HS-5 (cell line): ENCODE data around the gene RAB17.

ENCODE experiments used
- DNase-seq: peaks from one replicate; pipeline ENCODE4 v3.0.0-alpha.2; 2012; ENCODE audit warnings: low read depth

The RAB17 gene

GRCh38 chr2:237576974-237577373 lies 13.6 kb downstream of the RAB17 start:
- DNase-seq, result no peak

GRCh38 chr2:237575869-237576862 lies 14.4 kb downstream of the RAB17 start:
- no peak for DNase-seq

- no peak for DNase-seq
Measured at GRCh38 chr2:237574894-237575868, 15.4 kb downstream of the RAB17 start.

GRCh38 chr2:237574467-237574866 lies 16.1 kb downstream of the RAB17 start:
- DNase-seq, result no peak

GRCh38 chr2:237573721-237574415 lies 16.7 kb downstream of the RAB17 start:
- no peak for DNase-seq

DNA sequence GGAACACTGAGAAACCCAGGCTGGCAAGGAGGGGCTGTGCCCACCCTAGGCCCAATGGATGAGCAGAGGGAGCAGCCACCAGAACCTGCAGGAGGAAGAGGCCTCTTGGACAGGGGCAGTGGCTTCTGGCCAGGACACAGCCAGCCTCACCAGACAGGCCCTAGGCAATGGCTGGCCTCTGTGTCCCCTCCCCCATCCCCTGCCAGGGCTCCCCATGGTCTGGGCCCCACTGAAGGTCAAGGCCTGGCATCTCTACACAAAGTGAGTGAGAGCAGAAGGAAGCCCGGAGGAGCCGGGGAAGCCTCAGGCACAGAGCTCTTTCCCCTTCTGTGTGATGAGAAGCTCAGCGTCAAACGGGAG lies 17.8 kb downstream of the RAB17 start:
- DNase-seq, result no peak

- peak; percentile 63 for DNase-seq
Measured at GRCh38 chr2:237572021-237572741, 18.4 kb downstream of the RAB17 start.

DNA sequence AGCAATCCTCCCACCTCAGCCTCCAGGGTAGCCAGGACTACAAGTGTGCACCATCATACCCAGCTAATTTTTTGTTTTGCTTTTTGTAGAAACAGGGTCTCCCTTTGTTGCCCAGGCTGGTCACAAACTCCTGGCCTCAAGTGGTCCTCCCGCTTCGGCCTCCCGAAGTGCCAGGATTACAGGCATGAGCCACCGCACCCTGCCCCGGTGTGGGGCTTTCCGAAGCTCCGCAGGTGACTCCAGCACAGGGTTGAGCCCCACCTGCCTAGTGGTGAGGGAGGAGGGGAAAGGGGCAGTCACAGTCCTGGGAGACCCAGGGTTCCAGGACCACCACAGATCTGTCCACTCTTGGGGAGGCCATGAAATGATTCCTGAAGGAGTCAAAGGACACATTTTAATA lies 19.0 kb downstream of the RAB17 start:
- DNase-seq, result no peak

DNA sequence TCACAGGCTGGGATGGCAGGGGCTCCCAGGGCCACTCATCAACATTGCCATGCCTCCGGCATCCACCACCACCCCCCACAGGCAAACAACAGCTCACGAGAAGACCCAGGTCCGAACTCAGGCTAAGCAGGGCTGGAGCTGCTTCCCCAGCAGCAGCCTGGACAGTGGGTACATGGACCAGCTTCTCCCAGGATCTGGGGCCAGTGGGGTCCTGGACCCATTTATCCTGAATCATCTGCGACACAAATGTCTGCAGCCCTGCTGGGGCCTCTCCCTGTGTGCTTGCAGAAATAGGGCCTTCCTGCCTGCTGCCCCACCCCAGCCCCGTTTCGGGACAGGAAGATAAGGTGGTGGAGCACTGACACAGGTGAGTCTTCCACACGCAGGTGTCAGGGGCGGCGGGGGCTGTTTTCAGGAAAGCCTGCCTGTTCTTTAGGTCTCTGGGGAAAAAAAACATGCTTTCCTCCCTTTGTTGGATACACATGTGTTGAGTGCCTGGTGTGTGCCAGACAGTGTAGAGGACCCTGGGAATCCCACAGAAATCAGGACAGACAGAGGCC lies 19.7 kb downstream of the RAB17 start:
- DNase-seq, result no peak

- DNase-seq, result no peak
Measured at GRCh38 chr2:237569896-237570295, 20.6 kb downstream of the RAB17 start.

GRCh38 chr2:237569041-237569440 lies 21.5 kb downstream of the RAB17 start:
- no peak for DNase-seq

DNA sequence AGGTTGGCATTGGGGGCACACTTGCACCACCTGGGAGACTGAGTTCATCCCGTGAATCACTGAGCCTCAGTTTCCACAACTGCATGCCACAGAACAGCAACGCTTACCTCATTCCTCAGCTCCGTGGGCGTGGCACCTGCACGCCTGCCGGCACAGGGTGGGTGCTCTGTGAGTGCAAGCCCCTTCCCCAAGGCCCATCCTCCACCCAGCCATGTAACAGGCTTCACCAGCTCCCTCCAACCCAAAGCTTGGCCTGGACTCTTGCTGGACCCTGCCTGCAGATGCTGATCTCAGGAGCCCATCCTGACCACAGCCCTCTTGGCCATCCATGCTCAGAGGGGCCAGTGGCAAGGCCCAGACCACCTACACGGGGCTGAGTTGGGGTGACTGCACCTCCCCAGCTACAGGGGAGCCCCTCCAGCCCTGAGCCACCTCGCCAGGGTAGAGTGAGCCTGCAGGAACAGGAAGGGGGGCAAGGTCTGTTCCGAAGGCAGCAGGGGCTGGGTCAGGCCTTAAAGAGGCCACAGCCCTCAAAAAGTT lies 22.3 kb downstream of the RAB17 start:
- no peak for DNase-seq

DNA sequence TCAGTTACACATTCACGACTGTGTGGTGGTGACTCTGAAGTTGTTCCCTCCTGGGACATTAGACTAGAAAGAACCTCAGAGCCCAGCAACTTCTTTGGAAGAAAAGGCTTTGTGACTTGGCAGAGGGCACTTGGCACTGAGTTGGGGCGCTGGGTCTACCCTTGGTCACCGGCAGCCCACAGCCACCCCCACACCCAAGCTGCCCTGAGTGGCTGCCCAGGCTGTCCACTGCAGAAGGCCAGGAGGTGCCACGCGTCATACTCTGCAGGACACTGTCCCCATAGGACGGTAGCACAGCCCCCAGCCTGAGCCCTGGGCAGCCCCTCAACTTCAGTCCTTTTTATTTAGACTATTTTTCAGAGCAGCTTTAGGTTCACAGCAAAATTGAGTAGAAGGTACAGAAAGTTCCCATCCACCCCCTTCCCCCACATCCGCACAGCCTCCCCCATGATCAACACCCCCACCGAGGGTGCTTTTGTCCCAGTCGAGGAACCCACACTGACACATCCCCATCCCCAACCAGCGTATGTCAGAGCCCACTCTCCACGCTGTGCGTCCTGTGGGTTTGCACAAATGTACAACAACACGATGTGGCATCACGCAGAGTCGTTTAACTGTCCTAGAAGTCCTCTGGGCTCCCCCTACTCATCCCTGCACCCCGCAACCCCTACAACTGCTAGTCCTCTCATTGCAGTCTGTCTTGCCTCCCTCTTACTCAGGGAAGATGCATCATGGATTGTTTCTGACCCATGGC lies 23.1 kb downstream of the RAB17 start:
- no peak for DNase-seq

GRCh38 chr2:237566401-237567235 lies 23.9 kb downstream of the RAB17 start, which contains the start of gene PRLH:
PRLH (plus strand) TSS chr2:237566574; CDS start chr2:237566574, 0 bp downstream.
- DNase-seq, result no peak

DNA sequence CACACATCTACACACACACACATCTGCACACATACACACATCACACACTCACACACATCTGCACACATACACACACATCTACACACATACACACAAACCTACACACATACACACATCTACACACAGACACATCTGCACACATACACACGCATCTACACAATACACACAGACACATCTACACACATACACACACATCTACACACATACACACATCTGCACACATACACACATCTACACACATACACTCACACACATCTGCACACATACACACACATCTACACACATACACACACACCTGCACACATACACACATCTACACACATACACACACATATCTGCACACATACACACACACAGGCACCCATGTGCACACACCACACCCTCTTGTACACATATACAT lies 24.6 kb downstream of the RAB17 start:
- DNase-seq, result no peak

DNA sequence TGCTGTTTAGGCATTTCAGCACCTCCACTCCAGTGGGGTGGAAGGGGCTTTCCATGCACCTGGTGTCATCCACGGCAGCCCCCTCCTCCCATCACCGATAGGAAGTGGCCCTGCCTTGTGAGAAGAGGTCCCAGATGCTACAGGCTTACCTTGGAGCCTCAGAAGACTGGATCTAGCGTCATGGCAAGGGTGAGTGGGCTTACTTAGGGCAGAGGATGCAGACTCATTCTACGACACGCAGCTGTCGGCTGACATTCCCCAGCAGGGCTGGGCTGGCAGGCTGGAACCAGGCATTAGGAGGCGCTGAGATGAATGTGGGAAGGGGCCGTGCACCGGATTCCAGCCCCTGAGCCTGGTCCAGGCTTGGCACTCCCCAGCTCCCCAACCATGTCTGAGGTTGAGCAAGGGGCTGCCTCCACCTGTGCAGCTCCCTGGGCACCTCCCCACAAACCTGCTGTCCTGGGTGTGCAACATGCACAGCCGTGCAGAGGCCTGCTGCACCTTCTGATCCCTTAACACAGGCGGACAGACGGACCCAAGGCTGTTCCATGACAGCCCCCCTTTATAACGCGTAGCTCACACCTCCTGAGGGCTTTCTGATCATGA lies 25.9 kb downstream of the RAB17 start:
- no peak for DNase-seq

GRCh38 chr2:237563816-237564215 lies 26.7 kb downstream of the RAB17 start:
- DNase-seq, result no peak

DNA sequence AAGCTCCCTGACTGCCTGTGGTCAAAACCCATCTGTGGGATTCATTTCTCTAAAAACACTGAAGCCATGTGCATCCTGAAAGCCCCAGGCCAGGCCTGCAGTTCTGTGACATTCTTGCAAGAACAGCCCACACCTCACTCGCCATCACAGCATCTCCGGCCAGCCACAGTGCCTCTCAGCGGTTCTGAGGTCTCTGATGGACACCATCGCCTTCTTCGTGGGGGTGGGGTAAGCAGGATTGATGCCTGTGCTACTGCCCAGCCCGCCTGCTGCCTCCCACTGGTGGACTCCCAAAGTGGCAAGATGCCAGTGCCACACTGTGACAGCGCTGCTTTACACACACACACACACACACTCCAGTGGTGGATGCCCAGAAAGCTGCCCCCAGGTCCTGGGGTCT lies 29.3 kb downstream of the RAB17 start:
- DNase-seq, result no peak
